HG02884 (cell line): Measurements from ENCODE around the gene BCAR3.

Experiments used
- ATAC-seq: cut with Tn5 transposase; IDR thresholded peaks from one replicate; pipeline ENCODE4 v1.9.1; 2021; ENCODE audit warnings: mild to moderate bottlenecking, moderate library complexity; ENCODE audit not compliant: unreplicated experiment

The BCAR3 gene

DNA sequence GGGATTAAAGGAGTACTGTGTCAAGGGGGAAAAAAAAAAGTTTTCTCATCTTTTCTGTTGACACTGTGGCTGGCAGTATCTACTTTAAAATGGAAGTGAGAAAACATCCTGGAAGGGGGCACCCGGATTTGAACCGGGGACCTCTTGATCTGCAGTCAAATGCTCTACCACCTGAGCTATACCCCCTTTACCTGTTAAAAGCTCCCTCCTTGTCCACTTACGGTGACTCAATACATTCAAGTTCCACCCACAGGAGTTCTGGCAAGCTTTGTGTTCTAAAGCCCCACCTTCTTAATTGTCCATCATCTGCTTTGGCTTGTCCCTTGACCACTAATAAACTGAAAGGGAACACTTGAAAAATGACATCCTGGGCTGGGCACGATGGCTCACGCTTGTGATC, 165.5 kb downstream of the BCAR3 start:
- no peak for ATAC-seq
